ENCODE data around the gene PSMC6. TPM values are rescaled to one million over a fixed set of nuclear protein-coding genes. Genes with fewer than 3 reads are reported as not detected.
A peak's percentile ranks its signal among the peaks of the same experiment; 100 is the strongest.
"Not testable (repeated sequence)": the region's sequence is repeated elsewhere in the genome, so short reads cannot be mapped to it uniquely, and the experiment has no call there.

Gene PSMC6
- total RNA-seq, 1 donor from 2014 or later = 70.0 TPM

DNA sequence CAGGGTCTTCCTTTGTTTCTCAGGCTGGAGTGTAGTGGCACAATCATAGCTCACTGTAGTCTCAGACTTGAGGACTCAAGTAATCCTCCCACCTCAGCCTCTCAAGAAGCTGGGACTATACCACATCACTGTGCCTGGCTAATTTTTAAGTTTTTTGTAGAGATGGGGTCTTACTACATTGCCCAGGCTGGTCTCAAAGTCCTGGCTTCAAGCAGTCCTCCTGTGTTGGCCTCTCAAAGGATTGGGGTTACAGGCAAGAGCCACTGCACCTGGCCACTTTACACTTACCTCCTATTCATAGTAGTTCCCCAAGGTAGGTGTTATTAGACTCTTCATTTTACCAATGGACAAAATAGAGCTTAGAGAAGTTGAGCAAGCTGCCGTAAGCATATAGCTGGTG is 52.1 kb downstream of the PSMC6 start:
- FAIRE-seq (no peak), DNase-seq (ENCODE audit: low read depth) (no peak)
- no peaks in the 10 kb centered on the region for H3K79me2 ChIP-seq (ENCODE audit: insufficient read depth, low read length)
- no peak overlapping the region for H2AFZ ChIP-seq (ENCODE audit: low read depth, low read length)
- Mint-ChIP-seq H3K36me3 (ENCODE audit: low read depth, unreplicated experiment) (peaks cover 2% of the 10 kb centered on the region), H3K4me3 (ENCODE audit: unreplicated experiment) (no peak overlapping the region), H3K4me1 (ENCODE audit: low read depth, unreplicated experiment) (no peaks in the 10 kb centered on the region), H3K27ac (ENCODE audit: unreplicated experiment) (no peak overlapping the region), H3K9me3 (ENCODE audit: unreplicated experiment) (no peaks in the 10 kb centered on the region), H3K27me3 (ENCODE audit: low read depth, unreplicated experiment) (no peaks in the 10 kb centered on the region)
- no peak overlapping the region for H3K4me3 ChIP-seq (ENCODE audit: insufficient read depth, low read depth, low read length)
- no peak overlapping the region for H3K9ac ChIP-seq (ENCODE audit: low read length)
- no peaks in the 10 kb centered on the region for H4K20me1 ChIP-seq (ENCODE audit: insufficient read depth, low read length)
- peaks cover 8% of the 10 kb centered on the region for H3K36me3 ChIP-seq (ENCODE audit: insufficient read depth, low read length)
- H3K27ac ChIP-seq (ENCODE audit: low read depth, low read length) = no peak overlapping the region
- no peak for TF ChIP-seq EZH2 (IDR thresholded peaks at IDR 0.05; ENCODE audit: insufficient read depth, low read length)
- TF ChIP-seq, protein P1, sequence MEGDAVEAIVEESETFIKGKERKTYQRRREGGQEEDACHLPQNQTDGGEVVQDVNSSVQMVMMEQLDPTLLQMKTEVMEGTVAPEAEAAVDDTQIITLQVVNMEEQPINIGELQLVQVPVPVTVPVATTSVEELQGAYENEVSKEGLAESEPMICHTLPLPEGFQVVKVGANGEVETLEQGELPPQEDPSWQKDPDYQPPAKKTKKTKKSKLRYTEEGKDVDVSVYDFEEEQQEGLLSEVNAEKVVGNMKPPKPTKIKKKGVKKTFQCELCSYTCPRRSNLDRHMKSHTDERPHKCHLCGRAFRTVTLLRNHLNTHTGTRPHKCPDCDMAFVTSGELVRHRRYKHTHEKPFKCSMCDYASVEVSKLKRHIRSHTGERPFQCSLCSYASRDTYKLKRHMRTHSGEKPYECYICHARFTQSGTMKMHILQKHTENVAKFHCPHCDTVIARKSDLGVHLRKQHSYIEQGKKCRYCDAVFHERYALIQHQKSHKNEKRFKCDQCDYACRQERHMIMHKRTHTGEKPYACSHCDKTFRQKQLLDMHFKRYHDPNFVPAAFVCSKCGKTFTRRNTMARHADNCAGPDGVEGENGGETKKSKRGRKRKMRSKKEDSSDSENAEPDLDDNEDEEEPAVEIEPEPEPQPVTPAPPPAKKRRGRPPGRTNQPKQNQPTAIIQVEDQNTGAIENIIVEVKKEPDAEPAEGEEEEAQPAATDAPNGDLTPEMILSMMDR (IDR thresholded peaks at IDR 0.05; ENCODE audit: insufficient read depth, low read depth, low read length) = no peak
- H3K4me1 ChIP-seq (ENCODE audit: insufficient read depth, low read length) = no peaks in the 10 kb centered on the region
- no peak overlapping the region for H3K4me2 ChIP-seq (ENCODE audit: low read length)
- no peaks in the 10 kb centered on the region for H3K27me3 ChIP-seq (ENCODE audit: insufficient read depth, low read length)
- H3K9me3 ChIP-seq (ENCODE audit: insufficient read depth, low read depth, low read length) = no peaks in the 10 kb centered on the region

DNA sequence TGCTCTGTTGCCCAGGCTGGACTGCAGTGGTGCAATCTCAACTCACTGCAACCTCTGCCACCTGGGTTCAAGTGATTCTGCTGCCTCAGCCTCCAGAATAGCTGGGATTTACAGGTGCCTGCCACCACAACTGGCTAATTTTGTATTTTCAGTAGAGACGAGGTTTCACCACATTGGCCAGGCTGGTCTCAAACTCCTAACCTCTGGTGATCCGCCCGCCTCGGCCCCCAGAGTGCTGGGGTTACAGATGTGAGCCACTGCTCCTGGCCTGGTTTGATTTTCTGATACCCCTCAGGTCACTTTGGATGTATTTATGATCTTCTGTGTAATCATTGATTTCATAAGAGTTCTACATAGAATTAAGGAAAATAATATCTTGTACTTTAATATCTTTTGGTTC is 55.9 kb downstream of the PSMC6 start:
- H4K20me1 ChIP-seq (ENCODE audit: insufficient read depth, low read length); H3K4me3 ChIP-seq (ENCODE audit: insufficient read depth, low read depth, low read length); H3K4me1 Mint-ChIP-seq (ENCODE audit: low read depth, unreplicated experiment); H3K27ac ChIP-seq (ENCODE audit: low read depth, low read length); H3K79me2 ChIP-seq (ENCODE audit: insufficient read depth, low read length); H3K9me3 Mint-ChIP-seq (ENCODE audit: unreplicated experiment); H3K27me3 ChIP-seq (ENCODE audit: insufficient read depth, low read length); H3K9me3 ChIP-seq (ENCODE audit: insufficient read depth, low read depth, low read length); H3K36me3 Mint-ChIP-seq (ENCODE audit: low read depth, unreplicated experiment); H3K27ac Mint-ChIP-seq (ENCODE audit: unreplicated experiment); H2AFZ ChIP-seq (ENCODE audit: low read depth, low read length); DNase-seq (ENCODE audit: low read depth); H3K27me3 Mint-ChIP-seq (ENCODE audit: low read depth, unreplicated experiment); H3K4me1 ChIP-seq (ENCODE audit: insufficient read depth, low read length); H3K4me3 Mint-ChIP-seq (ENCODE audit: unreplicated experiment); H3K36me3 ChIP-seq (ENCODE audit: insufficient read depth, low read length); H3K9ac ChIP-seq (ENCODE audit: low read length); H3K4me2 ChIP-seq (ENCODE audit: low read length); FAIRE-seq: not testable (repeated sequence)

DNA sequence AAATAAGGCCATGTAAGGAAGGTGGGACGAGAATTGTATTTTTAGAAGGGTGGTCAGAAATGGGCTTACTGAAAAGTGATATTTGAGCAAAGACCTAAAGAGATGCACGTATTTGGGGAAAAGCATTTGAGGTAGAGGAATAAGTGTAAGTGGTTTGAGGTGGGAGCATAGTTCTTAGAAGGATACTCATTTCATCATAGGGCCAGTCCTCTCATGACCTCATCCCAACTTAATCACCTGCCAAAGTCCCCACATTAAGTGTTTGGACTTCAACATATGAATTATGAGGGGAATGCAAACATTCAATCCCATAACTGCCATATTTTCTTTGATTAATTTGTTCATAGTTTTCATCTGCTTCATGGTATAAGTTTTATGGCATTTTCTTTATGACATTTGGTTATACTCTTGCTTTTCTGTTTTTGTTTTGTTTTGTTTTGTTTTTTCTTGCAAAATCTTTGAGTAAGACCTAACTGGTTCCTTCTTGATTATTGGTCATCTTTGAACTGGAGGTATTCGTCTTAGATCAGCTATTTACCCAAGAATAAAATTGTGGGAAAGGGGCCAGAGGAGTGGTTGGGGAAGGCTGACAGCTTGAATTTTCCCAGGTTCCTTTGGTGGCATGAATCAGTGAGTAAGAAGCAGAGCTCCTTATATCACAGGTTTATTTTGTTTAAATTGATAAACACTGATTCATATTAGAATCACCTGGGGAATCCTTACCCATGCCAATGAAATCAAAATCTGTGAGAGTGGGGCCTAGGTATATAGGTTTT is 60.2 kb downstream of the PSMC6 start:
- H3K9me3 Mint-ChIP-seq (ENCODE audit: unreplicated experiment) = no peaks in the 10 kb centered on the region
- no peaks in the 10 kb centered on the region for H3K79me2 ChIP-seq (ENCODE audit: insufficient read depth, low read length)
- TF ChIP-seq EZH2 (IDR thresholded peaks at IDR 0.05; ENCODE audit: insufficient read depth, low read length) = no peak
- TF ChIP-seq, protein P1 (IDR thresholded peaks at IDR 0.05; ENCODE audit: insufficient read depth, low read depth, low read length) = no peak
- no peak overlapping the region for H3K27ac Mint-ChIP-seq (ENCODE audit: unreplicated experiment)
- FAIRE-seq (peak; percentile 5), DNase-seq (ENCODE audit: low read depth) (no peak)
- H3K9ac ChIP-seq (ENCODE audit: low read length) = no peak overlapping the region
- H3K4me1 ChIP-seq (ENCODE audit: insufficient read depth, low read length) = no peaks in the 10 kb centered on the region
- H3K4me1 Mint-ChIP-seq (ENCODE audit: low read depth, unreplicated experiment) = peaks cover 6% of the 10 kb centered on the region
- H3K4me3 ChIP-seq (ENCODE audit: insufficient read depth, low read depth, low read length) = no peak overlapping the region
- peaks cover 4% of the 10 kb centered on the region for H3K36me3 ChIP-seq (ENCODE audit: insufficient read depth, low read length)
- H4K20me1 ChIP-seq (ENCODE audit: insufficient read depth, low read length) = no peaks in the 10 kb centered on the region
- no peak overlapping the region for H3K27ac ChIP-seq (ENCODE audit: low read depth, low read length)
- no peaks in the 10 kb centered on the region for H3K27me3 Mint-ChIP-seq (ENCODE audit: low read depth, unreplicated experiment)
- H3K4me2 ChIP-seq (ENCODE audit: low read length) = no peak overlapping the region
- no peak overlapping the region for H2AFZ ChIP-seq (ENCODE audit: low read depth, low read length)
- peaks cover 6% of the 10 kb centered on the region for H3K36me3 Mint-ChIP-seq (ENCODE audit: low read depth, unreplicated experiment)
- H3K27me3 ChIP-seq (ENCODE audit: insufficient read depth, low read length) = no peaks in the 10 kb centered on the region
- H3K9me3 ChIP-seq (ENCODE audit: insufficient read depth, low read depth, low read length) = no peaks in the 10 kb centered on the region
- H3K4me3 Mint-ChIP-seq (ENCODE audit: unreplicated experiment) = no peak overlapping the region

Data from astrocyte (in vitro differentiated cells and primary cell).